ENCODE measurements around the gene CACNB4.

- TF ChIP-seq REST (IDR thresholded peaks at IDR 0.05; ENCODE audit: insufficient replicate concordance, low read depth) (no peak), CTCF (IDR thresholded peaks at IDR 0.05; ENCODE audit: insufficient read depth, low read length) (no peak), POLR2AphosphoS5 (IDR thresholded peaks at IDR 0.05; ENCODE audit: low read depth) (no peak), GABPA (IDR thresholded peaks at IDR 0.05; ENCODE audit: low read depth) (no peak), SPI1 (IDR thresholded peaks at IDR 0.05; ENCODE audit: borderline replicate concordance, low read depth) (no peak)
These were observed 275.2 kb downstream of the CACNB4 start for GRCh38 chr2:151823651-151824050.
